GM12875 (cell line): ENCODE data around the gene TSEN2.
"Not testable (repeated sequence)": the region's sequence is repeated elsewhere in the genome, so short reads cannot be mapped to it uniquely, and the experiment has no call there.

ENCODE experiments used
- H3K4me3 ChIP-seq: one replicate; pipeline ENCODE4 v1.5.1; 2011; ENCODE audit warnings: low read depth, low read length, control low read depth
- CTCF ChIP-seq: IDR thresholded peaks from 2 replicates; pipeline ENCODE4 v1.5.1; 2011; ENCODE audit warnings: low read depth, mild to moderate bottlenecking, control low read depth, inconsistent platforms, low read length, moderate library complexity, borderline replicate concordance; ENCODE audit not compliant: insufficient read depth

Gene TSEN2

GRCh38 chr3:12472796-12473195, 11.5 kb upstream of the TSEN2 start:
- TF ChIP-seq CTCF, result no peak
- no peak overlapping the region for H3K4me3 ChIP-seq

DNA sequence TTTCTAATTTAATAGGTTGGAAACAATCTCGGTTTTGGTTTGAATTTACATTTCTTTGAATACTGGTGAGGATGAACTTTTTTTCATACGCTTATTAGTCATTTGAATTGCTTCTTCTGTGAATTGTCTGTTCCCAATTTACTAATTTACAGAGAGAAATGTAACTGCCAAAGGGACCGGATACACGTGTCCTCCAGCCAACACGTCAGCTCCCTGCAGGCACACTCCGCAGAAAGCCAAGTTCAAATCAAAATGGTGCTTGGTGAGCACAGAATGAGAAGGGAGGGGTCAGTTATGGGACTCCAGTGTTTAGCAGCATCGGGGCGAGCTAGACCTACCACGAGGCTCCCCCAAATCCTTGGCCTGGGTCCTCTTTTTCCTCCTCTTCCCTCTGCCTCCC, 10.8 kb upstream of the TSEN2 start:
- no peak overlapping the region for H3K4me3 ChIP-seq
- no peak for TF ChIP-seq CTCF

DNA sequence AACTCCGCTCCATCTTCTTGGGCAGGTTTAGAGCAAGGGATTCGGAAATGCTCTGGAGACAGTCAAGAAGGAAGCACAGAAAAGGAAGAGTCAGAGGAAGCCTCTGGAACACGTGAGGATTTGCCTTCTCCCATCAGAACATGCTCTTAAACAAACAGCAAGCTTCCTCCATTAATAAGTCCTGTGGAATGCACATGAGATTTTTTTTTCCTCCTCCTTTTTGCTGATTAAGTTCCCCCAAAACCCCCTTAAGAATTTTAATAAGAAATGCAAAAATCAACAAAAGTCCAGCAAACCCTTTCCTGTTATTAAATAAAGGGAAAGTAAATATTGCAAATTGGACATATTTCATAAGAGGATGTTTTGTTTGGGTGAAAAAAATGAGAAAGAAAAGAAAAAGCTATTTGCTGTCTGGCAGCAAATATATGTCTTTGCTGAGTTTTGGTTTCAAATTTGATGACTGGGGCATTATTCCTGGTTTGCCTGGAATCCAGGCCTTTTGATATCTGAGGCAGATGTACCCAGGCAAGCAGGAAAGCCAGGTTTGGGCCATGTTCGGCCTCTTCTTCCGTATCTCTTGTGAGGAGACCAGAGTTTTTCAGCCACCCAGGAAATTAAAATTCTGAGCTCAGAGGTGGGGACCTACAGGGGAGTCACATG, 7.9 kb upstream of the TSEN2 start:
- no peak for TF ChIP-seq CTCF
- no peak overlapping the region for H3K4me3 ChIP-seq

- no peak for TF ChIP-seq CTCF
- no peak overlapping the region for H3K4me3 ChIP-seq
Observed at GRCh38 chr3:12477256-12477655, 7.0 kb upstream of the TSEN2 start.

DNA sequence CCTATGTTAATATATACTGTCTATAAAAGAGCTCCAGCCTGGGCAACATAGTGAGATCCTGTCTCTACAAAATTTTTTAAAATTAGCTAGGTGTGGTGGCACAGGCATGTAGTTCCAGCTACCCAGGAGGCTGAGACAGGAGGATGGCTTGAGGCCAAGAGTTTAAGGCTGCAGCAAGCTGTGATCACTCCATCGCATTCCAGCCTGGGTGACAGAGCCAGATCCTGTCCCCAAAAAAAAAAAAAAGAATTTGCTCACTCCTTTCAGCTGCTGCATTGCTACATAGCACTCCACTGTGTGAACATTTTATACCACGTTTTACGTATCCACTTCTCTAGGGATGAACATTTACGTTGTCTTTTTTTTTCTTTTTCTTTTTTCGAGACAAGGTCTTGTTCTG, 6.0 kb upstream of the TSEN2 start:
- no peak overlapping the region for H3K4me3 ChIP-seq
- no peak for TF ChIP-seq CTCF

DNA sequence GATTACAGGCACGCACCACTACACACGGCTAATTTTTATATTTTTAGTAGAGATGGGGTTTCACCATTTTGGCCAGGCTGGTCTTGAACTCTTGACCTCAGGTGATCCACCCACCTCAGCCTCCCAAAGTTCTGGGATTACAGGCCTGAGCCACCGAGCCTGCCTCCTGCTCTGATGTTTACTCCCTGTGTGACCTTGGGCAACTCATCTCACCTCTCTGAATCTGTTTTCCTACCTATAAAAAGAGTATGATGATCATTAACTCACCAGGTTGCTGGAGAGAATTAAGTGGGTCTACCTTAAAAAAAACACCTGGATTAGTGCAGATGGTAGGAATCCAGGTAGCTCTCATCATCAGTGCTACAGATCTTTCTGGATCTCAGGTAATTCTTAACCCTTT, 5.1 kb upstream of the TSEN2 start:
- not testable (repeated sequence) for H3K4me3 ChIP-seq

GRCh38 chr3:12479919-12480427, 4.3 kb upstream of the TSEN2 start:
- TF ChIP-seq CTCF, result peak; percentile 41; the same call in 1 of the 2 replicates

DNA sequence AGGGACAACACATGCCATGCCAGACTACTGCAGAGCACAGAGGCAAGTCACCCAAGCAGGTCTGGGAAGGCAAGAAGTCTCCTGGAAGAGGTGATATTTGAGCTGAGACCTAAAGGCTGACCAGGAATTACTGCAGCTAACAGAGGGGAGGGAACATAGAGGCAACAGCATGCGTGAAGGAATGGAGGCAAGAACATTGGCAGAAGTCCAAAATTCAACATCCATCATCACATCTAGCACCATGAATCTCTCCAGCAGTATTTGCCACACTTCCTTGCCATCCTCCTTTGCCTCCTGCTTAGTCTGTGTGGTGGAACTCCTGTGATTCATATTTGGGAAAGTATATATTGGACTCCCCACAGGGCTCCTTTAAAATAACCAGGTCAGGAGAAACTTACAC, 870 bp upstream of the TSEN2 start:
- TF ChIP-seq CTCF, result no peak
- H3K4me3 ChIP-seq, result no peak overlapping the region

More at GRCh38 chr3:12479919-12480427, 4.3 kb upstream of the TSEN2 start:
- no peak overlapping the region for H3K4me3 ChIP-seq
